AG09319 (cell line): Measurements from ENCODE around the gene CHST9.

ENCODE experiments used
- DNase-seq: peaks from one replicate; pipeline ENCODE4 v3.0.0-alpha.2; 2010; ENCODE audit warnings: low read depth; ENCODE audit errors: extremely low read depth
- TF ChIP-seq, protein P1 (sequence below): IDR thresholded peaks from 2 replicates; pipeline ENCODE4 v1.5.1; 2011; ENCODE audit warnings: low read depth, mild to moderate bottlenecking, inconsistent platforms, low read length, moderate library complexity

The CHST9 gene

DNA sequence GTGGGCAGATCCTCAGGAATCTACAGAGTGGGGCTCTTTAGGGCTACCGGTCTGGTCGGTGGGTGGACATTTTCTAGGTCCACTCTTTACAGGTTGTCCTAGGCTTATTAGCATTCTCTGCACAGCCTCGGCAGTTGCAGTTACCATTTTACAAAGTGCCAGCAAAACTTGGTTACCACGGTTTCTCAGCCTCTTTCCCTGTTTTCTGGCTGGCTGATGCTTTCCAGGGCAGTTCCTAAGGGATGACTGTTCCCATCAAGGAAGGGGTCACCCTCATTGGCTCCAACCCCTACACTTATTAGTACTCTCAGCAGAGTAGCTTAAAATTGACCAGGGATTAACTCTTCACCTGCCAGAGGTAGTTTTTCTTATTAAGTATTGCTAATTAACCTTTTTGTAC lies 317.6 kb downstream of the CHST9 start:
- TF ChIP-seq, protein P1, sequence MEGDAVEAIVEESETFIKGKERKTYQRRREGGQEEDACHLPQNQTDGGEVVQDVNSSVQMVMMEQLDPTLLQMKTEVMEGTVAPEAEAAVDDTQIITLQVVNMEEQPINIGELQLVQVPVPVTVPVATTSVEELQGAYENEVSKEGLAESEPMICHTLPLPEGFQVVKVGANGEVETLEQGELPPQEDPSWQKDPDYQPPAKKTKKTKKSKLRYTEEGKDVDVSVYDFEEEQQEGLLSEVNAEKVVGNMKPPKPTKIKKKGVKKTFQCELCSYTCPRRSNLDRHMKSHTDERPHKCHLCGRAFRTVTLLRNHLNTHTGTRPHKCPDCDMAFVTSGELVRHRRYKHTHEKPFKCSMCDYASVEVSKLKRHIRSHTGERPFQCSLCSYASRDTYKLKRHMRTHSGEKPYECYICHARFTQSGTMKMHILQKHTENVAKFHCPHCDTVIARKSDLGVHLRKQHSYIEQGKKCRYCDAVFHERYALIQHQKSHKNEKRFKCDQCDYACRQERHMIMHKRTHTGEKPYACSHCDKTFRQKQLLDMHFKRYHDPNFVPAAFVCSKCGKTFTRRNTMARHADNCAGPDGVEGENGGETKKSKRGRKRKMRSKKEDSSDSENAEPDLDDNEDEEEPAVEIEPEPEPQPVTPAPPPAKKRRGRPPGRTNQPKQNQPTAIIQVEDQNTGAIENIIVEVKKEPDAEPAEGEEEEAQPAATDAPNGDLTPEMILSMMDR, result no peak
- DNase-seq, result no peak

DNA sequence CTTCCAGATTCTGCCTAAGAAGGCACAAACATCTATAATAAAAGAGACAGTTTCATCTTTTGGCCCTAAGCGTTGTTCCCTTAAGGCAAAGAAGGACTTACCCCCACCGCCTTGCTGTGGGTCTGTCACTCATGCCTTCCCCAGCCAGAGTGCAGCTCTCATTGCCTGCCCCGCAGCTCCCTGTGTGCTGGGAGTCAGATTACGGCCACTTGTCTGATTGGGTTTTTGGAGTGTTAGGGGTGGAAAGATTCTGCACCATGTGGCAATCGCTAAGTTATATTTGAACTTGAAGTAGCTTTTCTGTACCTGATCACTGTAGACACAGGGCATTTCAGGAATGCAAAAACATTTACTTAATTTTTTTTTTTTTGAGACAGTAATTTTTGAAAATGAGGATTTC lies 319.6 kb downstream of the CHST9 start, which contains the start of gene AQP4:
Gene AQP4 (minus strand): TSS at position 151 of the 400 bp plus-strand sequence. CDS start 18 bp downstream, at position 133.
- TF ChIP-seq, protein P1, result no peak
- no peak for DNase-seq

DNA sequence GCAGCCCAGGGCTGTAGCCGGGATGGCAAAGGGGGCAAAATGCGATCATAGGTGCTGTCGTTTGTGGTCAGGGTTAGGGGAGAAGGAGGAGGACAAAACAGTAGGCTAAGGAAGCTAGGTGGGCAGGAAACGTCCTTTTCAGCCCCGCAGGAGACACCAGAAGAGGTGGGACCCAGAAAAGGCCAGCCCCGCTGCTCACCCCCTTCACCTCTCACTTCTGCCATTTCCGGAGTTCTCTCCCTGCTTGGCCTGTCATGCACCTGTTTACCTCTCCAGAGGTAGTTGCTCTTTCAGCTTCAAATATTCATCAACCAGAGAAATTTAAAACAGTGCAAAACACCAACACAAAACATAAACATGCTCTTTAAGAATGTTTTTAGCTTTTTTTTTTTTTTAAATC lies 320.4 kb downstream of the CHST9 start:
- TF ChIP-seq, protein P1, result no peak

DNA sequence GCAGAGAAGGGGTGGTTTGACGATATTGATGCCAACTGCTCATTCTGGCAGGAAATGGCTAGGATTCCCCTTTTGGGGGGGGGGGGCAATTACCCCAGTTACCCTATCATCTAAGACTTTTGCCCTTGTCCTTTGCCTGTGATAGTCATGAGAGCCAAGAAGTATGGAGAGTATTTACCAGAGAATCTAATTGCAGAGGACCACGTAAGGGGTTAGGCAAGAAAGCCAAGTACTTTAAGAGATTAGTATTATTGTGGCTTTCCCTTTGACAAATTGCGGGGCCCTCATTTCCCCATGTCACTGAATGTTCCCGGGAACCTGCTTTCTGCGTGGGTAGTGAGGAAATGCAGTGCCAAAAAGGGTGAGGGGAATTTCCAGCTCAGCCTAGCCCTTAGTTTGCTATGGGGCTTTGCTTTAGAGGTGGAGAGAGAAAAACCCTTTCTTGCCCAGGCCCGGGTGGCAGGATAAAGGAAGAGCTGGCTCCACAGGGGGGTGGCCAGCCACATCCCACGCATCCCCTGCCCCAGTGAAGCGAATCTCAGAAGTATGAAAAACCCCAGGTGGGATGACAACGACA lies 321.1 kb downstream of the CHST9 start:
- DNase-seq, result no peak
- TF ChIP-seq, protein P1, result no peak

More for the DNA sequence above, 320.4 kb downstream of the CHST9 start:
- no peak for DNase-seq

DNA sequence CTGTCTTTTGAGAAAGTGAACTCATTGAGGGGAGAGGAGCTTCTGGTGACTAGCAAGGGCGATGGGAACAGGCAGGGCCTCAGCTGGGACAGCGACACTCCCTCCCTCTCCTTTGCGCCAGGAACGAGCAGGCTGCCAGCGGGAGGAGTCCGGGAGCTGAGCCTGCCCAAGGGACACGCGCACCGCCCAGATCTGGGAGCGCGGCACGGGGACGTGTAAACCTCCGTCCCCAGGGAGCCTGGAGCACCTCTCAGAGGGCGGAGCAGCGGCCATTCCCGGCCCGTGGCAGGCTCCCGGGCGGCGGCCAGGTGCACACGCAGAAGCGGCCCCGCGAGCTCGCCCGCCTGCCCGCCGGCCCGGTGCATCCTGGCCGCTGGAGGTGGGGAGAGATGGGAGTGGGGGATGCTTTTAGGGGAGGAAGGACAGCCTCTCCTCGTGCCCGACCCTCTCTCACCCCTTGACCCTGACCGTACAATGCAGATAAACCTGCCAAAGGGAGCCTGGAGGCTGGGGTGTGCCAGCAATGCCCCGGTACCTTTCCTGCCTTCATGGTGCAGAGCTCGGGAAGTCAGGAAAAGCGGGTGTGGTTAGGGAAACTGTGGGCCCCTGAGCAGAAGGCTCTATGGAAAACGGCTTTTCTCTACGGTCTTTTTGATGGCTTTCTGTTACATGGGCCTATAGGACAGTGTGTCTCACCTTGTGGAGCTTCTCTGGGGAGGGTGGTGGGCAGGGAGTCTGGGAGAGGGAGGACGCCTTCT lies 321.8 kb downstream of the CHST9 start:
- no peak for DNase-seq
- TF ChIP-seq, protein P1, result no peak

DNA sequence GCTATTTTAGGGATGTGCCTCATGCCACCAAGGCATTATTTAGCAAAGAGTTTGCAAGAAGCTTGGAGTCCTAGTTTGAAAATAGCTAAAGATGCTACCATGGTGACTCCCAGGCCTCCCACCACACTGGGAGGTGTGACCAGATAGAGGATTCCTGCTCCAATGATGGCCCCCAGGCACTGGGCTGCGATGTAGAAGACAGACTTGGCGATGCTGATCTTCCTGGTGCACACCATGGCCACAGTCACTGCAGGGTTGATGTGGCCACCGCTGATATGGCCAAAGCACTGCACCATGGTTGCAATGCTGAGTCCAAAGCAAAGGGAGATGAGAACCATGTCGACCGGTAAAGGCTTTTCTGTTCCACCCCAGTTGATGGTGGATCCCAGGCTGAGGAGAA lies 323.0 kb downstream of the CHST9 start:
- DNase-seq, result no peak
- TF ChIP-seq, protein P1, result no peak
